SK-N-SH treated with all-trans-retinoic acid at 6 μM for 48 hours (cell line): Measurements from ENCODE around the gene DENND1B.

ENCODE experiments used
- ATAC-seq: fragments of 200-7000 bp; cut with Tn5 transposase; 3 replicates; pipeline ENCODE4 v1.9.1; 2020; ENCODE audit warnings: mild to moderate bottlenecking, moderate library complexity
- ARNTL ChIP-seq: fragments of 450-650 bp; formaldehyde crosslinking; IDR thresholded peaks from 2 replicates; pipeline ENCODE4 v1.5.0; 2020; ENCODE audit warnings: low read depth, mild to moderate bottlenecking, moderate library complexity, borderline replicate concordance
- CREB5 ChIP-seq: fragments of 250-450 bp; sonication (Bioruptor Pico); IDR thresholded peaks from 2 replicates; pipeline ENCODE4 v1.5.1; 2020; ENCODE audit warnings: low read depth, mild to moderate bottlenecking, moderate library complexity
- CSRNP3 ChIP-seq: fragments of 250-450 bp; sonication (Bioruptor Pico); IDR thresholded peaks from 2 replicates; pipeline ENCODE4 v1.5.1; 2021; ENCODE audit warnings: mild to moderate bottlenecking, moderate library complexity
- ESRRG ChIP-seq: fragments of 250-450 bp; sonication (Bioruptor Pico); IDR thresholded peaks from 2 replicates; pipeline ENCODE4 v1.6.1; 2021; ENCODE audit warnings: mild to moderate bottlenecking
- GLIS3 ChIP-seq: fragments of 250-450 bp; sonication (Bioruptor Pico); IDR thresholded peaks from 2 replicates; pipeline ENCODE4 v1.5.0; 2020; ENCODE audit warnings: mild to moderate bottlenecking, moderate library complexity
- ISL1 ChIP-seq: fragments of 250-450 bp; sonication (Bioruptor Pico); IDR thresholded peaks from 2 replicates; pipeline ENCODE4 v2.1.2; 2022; ENCODE audit warnings: mild to moderate bottlenecking, moderate library complexity
- OSR1 ChIP-seq: fragments of 250-450 bp; sonication (Bioruptor Pico); IDR thresholded peaks from 2 replicates; pipeline ENCODE4 v1.8.0; 2022; ENCODE audit warnings: moderate library complexity, mild to moderate bottlenecking, inconsistent platforms
- PPARA ChIP-seq: fragments of 250-450 bp; sonication (Bioruptor Pico); IDR thresholded peaks from 2 replicates; pipeline ENCODE4 v1.5.0; 2020; ENCODE audit warnings: mild to moderate bottlenecking, borderline replicate concordance
- RARB ChIP-seq: fragments of 250-450 bp; sonication (Bioruptor Pico); IDR thresholded peaks from 2 replicates; pipeline ENCODE4 v1.8.0; 2021; ENCODE audit warnings: mild to moderate bottlenecking, moderate library complexity
- SNAI2 ChIP-seq: fragments of 250-450 bp; sonication (Bioruptor Pico); IDR thresholded peaks from 2 replicates; pipeline ENCODE4 v1.5.0; 2020; ENCODE audit warnings: mild to moderate bottlenecking, moderate library complexity
- TCF4 ChIP-seq: fragments of 250-450 bp; sonication (Bioruptor Pico); IDR thresholded peaks from 2 replicates; pipeline ENCODE4 v1.8.0; 2021; ENCODE audit warnings: mild to moderate bottlenecking, moderate library complexity, borderline replicate concordance
- ZC3H10 ChIP-seq: fragments of 250-450 bp; sonication (Bioruptor Pico); IDR thresholded peaks from 2 replicates; pipeline ENCODE4 v1.5.1; 2021; ENCODE audit warnings: mild to moderate bottlenecking, moderate library complexity
- ZFP3 ChIP-seq: fragments of 250-450 bp; sonication (Bioruptor Pico); IDR thresholded peaks from 2 replicates; pipeline ENCODE4 v1.5.0; 2020; ENCODE audit warnings: mild to moderate bottlenecking, moderate library complexity
- ZFP30 ChIP-seq: fragments of 450-650 bp; formaldehyde crosslinking; IDR thresholded peaks from 2 replicates; pipeline ENCODE4 v1.5.0; 2022; ENCODE audit warnings: mild to moderate bottlenecking, moderate library complexity
- ZNF565 ChIP-seq: fragments of 450-650 bp; formaldehyde crosslinking; conservative IDR thresholded peaks from 2 replicates; pipeline ENCODE4 v1.5.0; 2020; ENCODE audit warnings: low read depth, mild to moderate bottlenecking, moderate library complexity
- ZNF70 ChIP-seq: fragments of 450-650 bp; formaldehyde crosslinking; IDR thresholded peaks from 2 replicates; pipeline ENCODE4 v1.5.0; 2020; ENCODE audit warnings: mild to moderate bottlenecking, moderate library complexity
- ZNF8 ChIP-seq: fragments of 450-650 bp; formaldehyde crosslinking; IDR thresholded peaks from 2 replicates; pipeline ENCODE4 v1.5.0; 2020; ENCODE audit warnings: mild to moderate bottlenecking, moderate library complexity
- TF ChIP-seq, protein P1 (sequence below): fragments of 250-450 bp; sonication (Bioruptor Pico); IDR thresholded peaks from 2 replicates; pipeline ENCODE4 v1.8.0; 2020; ENCODE audit warnings: mild to moderate bottlenecking, moderate library complexity, borderline replicate concordance
- TF ChIP-seq, protein P2 (sequence below): fragments of 250-450 bp; sonication (Bioruptor Pico); IDR thresholded peaks from 2 replicates; pipeline ENCODE4 v1.8.0; 2021; ENCODE audit warnings: low read depth, mild to moderate bottlenecking, moderate library complexity, borderline replicate concordance

DENND1B gene

GRCh38 chr1:197680311-197680710, 95.0 kb downstream of the DENND1B start (continued):
- no peak for TF ChIP-seq ISL1 (CRISPR knock-in tag)

DNA sequence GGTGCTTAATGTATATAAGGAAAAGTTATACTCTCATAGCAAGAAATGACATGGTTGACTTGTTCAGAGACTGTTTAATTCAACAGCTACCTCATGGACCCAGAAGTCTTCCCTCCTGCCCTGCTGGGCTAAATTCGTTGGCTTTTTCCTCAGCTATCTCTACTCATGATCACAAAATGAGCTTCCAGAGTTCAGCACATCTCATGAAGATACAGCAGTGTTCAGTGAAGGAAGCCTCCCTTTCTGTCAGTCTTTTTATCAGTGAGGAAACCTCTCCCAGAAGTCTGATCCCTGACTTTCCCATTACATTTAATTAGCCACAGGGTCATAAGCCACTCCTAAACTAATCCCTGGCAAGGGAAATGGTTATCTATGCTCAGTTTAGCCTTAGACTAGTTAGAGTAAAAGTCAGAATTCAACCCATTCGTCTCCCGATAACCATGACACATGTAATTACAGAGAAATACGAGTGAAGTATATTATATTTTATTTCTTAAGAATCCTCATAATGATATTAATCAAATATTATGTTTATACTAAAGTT, 97.5 kb downstream of the DENND1B start:
- TF ChIP-seq TCF4 (no peak), ISL1 (CRISPR knock-in tag) (no peak), RARB (CRISPR knock-in tag) (no peak), ZNF70 (CRISPR knock-in tag) (no peak), ZC3H10 (CRISPR knock-in tag) (no peak), ZNF8 (CRISPR knock-in tag) (no peak), PPARA (CRISPR knock-in tag) (no peak), CREB5 (CRISPR knock-in tag) (no peak), SNAI2 (CRISPR knock-in tag) (no peak), ARNTL (CRISPR knock-in tag) (no peak), ESRRG (CRISPR knock-in tag) (no peak), ZFP3 (CRISPR knock-in tag) (no peak), CSRNP3 (CRISPR knock-in tag) (no peak)
- TF ChIP-seq, protein P1, sequence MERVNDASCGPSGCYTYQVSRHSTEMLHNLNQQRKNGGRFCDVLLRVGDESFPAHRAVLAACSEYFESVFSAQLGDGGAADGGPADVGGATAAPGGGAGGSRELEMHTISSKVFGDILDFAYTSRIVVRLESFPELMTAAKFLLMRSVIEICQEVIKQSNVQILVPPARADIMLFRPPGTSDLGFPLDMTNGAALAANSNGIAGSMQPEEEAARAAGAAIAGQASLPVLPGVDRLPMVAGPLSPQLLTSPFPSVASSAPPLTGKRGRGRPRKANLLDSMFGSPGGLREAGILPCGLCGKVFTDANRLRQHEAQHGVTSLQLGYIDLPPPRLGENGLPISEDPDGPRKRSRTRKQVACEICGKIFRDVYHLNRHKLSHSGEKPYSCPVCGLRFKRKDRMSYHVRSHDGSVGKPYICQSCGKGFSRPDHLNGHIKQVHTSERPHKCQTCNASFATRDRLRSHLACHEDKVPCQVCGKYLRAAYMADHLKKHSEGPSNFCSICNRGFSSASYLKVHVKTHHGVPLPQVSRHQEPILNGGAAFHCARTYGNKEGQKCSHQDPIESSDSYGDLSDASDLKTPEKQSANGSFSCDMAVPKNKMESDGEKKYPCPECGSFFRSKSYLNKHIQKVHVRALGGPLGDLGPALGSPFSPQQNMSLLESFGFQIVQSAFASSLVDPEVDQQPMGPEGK (CRISPR knock-in tag) = no peak
- TF ChIP-seq, protein P2, sequence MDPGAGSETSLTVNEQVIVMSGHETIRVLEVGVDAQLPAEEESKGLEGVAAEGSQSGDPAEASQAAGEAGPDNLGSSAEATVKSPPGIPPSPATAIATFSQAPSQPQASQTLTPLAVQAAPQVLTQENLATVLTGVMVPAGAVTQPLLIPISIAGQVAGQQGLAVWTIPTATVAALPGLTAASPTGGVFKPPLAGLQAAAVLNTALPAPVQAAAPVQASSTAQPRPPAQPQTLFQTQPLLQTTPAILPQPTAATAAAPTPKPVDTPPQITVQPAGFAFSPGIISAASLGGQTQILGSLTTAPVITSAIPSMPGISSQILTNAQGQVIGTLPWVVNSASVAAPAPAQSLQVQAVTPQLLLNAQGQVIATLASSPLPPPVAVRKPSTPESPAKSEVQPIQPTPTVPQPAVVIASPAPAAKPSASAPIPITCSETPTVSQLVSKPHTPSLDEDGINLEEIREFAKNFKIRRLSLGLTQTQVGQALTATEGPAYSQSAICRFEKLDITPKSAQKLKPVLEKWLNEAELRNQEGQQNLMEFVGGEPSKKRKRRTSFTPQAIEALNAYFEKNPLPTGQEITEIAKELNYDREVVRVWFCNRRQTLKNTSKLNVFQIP (CRISPR knock-in tag) = no peak
- no peak for ATAC-seq

GRCh38 chr1:197677313-197677712, 98.0 kb downstream of the DENND1B start:
- no peak for ATAC-seq
- TF ChIP-seq PPARA (CRISPR knock-in tag) = no peak
- TF ChIP-seq ZFP3 (CRISPR knock-in tag) = no peak
- TF ChIP-seq RARB (CRISPR knock-in tag) = no peak
- no peak for TF ChIP-seq ZNF8 (CRISPR knock-in tag)
- TF ChIP-seq GLIS3 (CRISPR knock-in tag) = no peak
- no peak for TF ChIP-seq SNAI2 (CRISPR knock-in tag)
- no peak for TF ChIP-seq ISL1 (CRISPR knock-in tag)
- no peak for TF ChIP-seq ZC3H10 (CRISPR knock-in tag)
- TF ChIP-seq, protein P1 (CRISPR knock-in tag) = no peak
- TF ChIP-seq ZNF565 (CRISPR knock-in tag) = no peak
- TF ChIP-seq ZFP30 = no peak
- TF ChIP-seq OSR1 (CRISPR knock-in tag) = no peak
- TF ChIP-seq, all 23 proteins: peak for 0

DNA sequence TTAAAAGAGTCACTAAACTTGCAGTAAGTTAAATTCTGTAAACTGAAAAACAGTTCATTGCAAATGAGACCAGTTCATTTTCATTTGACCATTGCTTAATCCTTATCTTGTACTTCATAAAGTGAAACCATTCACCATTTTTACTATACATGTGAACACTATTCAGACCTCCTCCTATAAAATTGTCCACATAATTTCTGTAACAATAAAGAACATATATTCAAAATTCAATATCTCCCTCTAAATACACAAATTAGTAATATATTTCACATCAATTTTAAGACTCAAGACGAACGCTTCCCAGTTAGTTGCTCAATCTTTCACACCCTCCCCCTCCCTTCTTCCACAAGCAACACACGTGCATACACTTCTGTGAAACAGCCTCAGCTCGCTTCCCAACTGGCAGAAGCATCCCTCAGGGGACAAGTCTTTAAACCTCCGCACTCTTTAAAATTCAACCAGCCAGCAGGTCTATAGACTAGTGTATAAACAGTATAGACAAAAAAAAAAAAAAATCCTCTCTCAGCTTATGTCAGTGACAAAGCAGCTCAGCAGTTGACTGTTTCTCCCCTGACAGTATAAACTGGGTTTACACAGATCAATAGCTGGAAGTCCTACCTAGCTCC, 99.6 kb downstream of the DENND1B start:
- TF ChIP-seq, protein P1 (CRISPR knock-in tag) = no peak
- TF ChIP-seq CSRNP3 (CRISPR knock-in tag) (no peak), SNAI2 (CRISPR knock-in tag) (no peak)
- no peak for ATAC-seq
